MG63 (cell line): ENCODE measurements around the gene GNAO1. TPM values are rescaled to one million over a fixed set of nuclear protein-coding genes. Genes with fewer than 3 reads are reported as not detected.

Source experiments
- DNase-seq: peaks from one replicate; pipeline ENCODE4 v3.0.0-alpha.2; 2020
- H3K27me3 ChIP-seq: fragments of 250-450 bp; sonication (Bioruptor Pico); 2 replicates; pipeline ENCODE4 v1.5.1; 2020; ENCODE audit warnings: mild to moderate bottlenecking, moderate library complexity
- H3K36me3 ChIP-seq: fragments of 250-450 bp; sonication (Bioruptor Pico); 2 replicates; pipeline ENCODE4 v1.5.1; 2020; ENCODE audit warnings: mild to moderate bottlenecking, moderate library complexity
- H3K4me3 ChIP-seq: fragments of 250-450 bp; sonication (Bioruptor Pico); 2 replicates; pipeline ENCODE4 v1.5.1; 2020; ENCODE audit warnings: mild to moderate bottlenecking, moderate library complexity
- H3K9me3 ChIP-seq: fragments of 250-450 bp; sonication (Bioruptor Pico); 2 replicates; pipeline ENCODE4 v1.5.1; 2020; ENCODE audit warnings: mild to moderate bottlenecking, moderate library complexity
- total RNA-seq: library from RNA; depleted of rRNA; stranded (reverse); fragments of >200 nt; shearing (Covaris generic); gene quantifications from 2 replicates; pipeline ENCODE4 v1.2.3, GENCODE V29; 2014; ENCODE audit warnings: low replicate concordance

Gene GNAO1
- total RNA-seq, 1 experiment from 2014 or later: 0.92 TPM

DNA sequence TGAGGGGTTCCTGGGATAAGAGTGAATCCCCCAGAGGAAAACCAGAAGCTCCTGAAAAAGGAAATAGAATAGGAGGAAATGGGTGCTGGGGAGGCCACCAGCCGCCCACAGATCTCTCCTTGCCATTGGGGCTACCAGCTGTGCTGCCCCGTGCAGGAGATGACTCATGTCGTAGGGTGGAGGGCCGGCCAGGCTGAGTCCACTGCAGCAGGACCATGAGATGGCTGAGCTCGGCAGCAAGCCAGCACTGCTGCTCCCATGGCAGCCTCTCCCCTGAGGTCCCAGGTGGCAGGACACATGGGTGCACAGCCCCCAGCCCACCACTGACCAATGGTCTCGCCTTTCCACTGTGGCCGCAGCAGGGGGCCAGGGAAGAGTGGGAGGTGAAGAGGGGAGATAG lies 95.5 kb downstream of the GNAO1 start:
- H3K36me3 ChIP-seq: no peaks in the 10 kb centered on the region
- H3K4me3 ChIP-seq: no peak overlapping the region
- no peaks in the 10 kb centered on the region for H3K27me3 ChIP-seq
- H3K9me3 ChIP-seq: no peaks in the 10 kb centered on the region
- peak; percentile 78 for DNase-seq

DNA sequence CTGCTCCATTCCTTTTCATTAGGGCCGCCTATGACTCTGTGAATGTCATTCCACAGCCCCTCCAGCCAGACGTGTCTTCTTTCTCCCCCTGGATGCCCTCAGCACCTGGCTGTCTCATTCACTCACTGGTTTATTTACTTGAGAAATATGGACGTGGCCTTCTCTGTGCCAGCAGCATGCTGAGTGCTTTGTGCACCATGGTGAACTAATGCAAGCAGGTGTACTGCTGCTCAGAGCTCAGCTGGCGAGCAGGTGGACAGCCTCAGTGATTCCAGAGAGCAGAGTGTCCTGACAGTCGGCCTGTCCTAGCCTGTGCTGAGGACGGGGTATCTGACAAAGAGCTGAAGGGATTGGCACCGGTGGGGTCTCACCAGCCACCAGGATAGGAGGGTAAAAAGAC lies 96.7 kb downstream of the GNAO1 start:
- H3K36me3 ChIP-seq: no peaks in the 10 kb centered on the region
- no peak overlapping the region for H3K4me3 ChIP-seq
- H3K9me3 ChIP-seq: no peaks in the 10 kb centered on the region
- DNase-seq: no peak
- H3K27me3 ChIP-seq: no peaks in the 10 kb centered on the region

DNA sequence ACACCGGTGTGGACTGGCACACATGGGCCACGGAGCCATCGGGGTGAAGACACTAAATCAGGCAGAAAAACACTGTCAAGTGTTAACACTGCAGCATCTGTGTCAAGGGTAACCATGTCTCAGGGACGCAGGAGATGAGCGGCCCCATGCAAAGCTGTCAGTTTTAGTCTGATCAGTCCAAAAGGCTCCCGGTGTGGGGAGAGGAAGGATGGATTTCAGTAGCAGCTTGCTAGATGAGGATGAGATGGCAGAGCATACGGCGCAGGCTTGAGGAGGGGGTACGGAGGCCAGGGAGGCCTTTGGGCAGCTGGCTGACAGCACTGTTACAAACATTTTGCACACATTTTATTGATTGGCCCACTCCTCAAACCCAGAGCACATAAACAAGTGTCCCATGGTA lies 98.1 kb downstream of the GNAO1 start:
- no peaks in the 10 kb centered on the region for H3K36me3 ChIP-seq
- H3K9me3 ChIP-seq: no peaks in the 10 kb centered on the region
- H3K27me3 ChIP-seq: no peaks in the 10 kb centered on the region
- DNase-seq: no peak
- H3K4me3 ChIP-seq: no peak overlapping the region

DNA sequence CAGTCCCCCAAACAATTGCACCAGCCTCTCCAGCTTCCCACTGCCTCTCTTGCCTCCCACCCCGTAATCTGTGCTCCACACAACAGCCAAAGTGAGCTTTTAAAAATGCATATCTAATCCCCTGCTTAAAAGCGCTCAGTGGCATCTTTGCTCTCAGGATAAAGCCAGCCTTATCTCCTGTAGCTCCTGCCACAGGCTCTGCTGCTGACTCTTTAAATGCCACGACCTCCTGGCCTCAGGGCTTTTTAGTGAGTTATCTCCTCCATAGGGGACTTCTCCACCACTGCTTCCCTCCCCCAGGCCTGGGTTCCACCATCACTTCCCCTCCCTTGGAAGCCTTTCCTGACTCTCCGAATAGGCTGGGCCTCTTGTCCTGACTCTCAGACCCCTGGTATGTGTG lies 98.6 kb downstream of the GNAO1 start:
- no peaks in the 10 kb centered on the region for H3K9me3 ChIP-seq
- H3K27me3 ChIP-seq: no peaks in the 10 kb centered on the region
- H3K36me3 ChIP-seq: no peaks in the 10 kb centered on the region
- DNase-seq: no peak
- no peak overlapping the region for H3K4me3 ChIP-seq

DNA sequence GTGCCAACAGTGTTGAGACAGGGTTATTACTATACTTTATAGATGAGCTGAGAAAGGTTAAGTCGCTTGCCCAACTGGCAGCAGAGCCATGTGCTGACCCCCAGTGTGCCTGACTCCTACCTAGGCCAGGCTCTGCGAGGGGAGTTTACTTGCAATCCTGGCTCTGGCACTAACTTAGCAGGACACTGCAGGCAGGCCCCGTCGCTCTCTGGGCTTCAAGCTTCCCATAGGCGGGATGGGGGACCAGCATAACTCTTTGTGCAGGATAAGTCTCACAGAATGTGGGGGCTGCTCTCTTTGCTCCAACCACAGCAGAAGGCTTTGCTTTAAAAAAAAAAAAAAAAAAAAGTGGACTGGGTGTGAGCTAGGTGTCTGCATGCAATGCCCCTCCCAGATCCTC lies 102.7 kb downstream of the GNAO1 start:
- H3K27me3 ChIP-seq: no peaks in the 10 kb centered on the region
- H3K9me3 ChIP-seq: no peaks in the 10 kb centered on the region
- H3K4me3 ChIP-seq: no peak overlapping the region

DNA sequence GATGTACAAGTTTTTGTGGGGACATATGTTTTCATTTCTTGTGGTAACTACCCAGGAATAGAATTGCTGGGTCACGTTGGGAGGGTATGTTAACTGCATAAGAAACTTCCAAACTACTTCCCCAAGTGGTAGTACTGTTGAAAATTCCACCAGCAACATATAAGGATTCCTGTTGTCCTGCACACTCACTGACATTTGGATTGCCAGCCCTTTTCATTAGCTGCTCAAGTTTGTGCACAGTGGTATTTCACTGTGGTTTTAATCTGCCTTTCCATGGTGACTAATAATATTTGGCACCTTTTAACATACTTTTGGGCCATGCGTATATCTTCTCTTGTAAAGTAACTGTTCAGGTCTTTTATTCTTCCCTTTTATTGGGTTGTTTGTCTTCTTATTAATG lies 103.3 kb downstream of the GNAO1 start:
- Histone ChIP-seq H3K36me3 (no peaks in the 10 kb centered on the region), H3K4me3 (no peak overlapping the region), H3K27me3 (no peaks in the 10 kb centered on the region), H3K9me3 (no peaks in the 10 kb centered on the region)
- DNase-seq: peak; percentile 64

More for the DNA sequence above, 102.7 kb downstream of the GNAO1 start:
- H3K36me3 ChIP-seq: no peaks in the 10 kb centered on the region
- no peak for DNase-seq

DNA sequence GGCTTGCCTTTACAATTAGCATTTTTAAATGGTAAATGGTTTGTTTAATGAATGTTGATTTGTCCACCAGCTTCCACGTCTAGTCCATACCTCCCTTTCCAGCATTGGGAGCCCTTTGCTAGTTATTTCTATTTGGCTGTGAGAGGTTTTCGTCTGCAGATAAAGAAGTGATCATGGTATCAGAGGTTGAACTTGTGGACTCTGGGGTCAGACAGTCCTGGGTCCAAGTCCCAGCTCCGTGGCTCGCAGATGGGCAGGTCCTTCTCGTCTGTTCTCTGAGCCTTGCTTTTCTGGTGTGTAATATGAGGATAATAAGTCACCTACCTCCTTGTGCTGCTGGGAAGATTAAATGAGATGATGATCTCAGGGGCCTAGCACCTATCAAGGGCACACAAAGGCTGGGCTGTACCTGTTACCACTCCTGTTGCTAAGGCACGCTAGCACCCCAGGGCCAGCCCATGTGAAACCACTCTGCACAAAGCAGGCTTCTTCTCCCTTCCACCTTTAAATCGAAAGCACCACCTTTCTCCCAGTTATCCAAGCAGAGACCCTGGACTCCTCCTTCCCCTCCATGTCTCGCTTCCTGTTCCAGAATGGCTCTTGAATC lies 103.9 kb downstream of the GNAO1 start:
- Histone ChIP-seq H3K4me3 (no peak overlapping the region), H3K36me3 (no peaks in the 10 kb centered on the region), H3K27me3 (no peaks in the 10 kb centered on the region), H3K9me3 (no peaks in the 10 kb centered on the region)
- no peak for DNase-seq

DNA sequence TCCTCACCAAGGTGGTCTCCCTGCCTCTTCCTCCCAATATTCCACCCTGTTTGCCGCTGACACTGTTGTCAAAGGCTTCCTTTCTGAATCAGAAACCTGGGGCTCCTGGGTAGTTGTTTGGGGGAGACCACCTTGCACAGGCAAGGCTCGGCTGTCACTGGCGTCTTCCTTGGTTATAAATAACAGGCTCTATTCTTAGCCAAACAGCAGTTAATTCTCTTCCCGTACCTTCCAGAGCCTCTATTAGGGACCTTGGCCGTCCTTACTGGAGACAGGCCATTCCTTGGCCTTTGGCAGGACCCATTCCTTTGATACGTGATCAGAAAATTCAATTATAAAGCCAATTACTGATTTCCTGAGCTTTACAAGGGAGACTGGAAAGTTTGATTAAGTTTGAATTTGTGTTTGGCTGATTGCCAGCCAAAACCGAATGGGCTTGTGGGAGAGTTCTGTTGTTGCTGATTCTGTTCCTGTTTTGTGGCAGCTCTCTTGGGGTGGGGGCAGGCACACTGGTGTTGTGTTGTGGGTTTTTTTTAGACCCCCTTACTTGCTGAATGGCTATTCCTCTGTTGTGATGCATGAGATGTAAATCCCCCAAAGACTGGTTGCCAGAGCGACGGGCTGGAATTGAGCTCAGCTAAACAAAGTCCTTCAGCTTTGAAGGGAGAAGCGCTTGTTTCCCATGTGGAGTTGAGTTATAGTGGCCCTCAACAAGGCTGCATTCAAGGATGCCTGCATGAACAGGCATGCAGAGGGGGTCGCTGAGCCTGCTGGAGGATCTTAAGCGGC lies 104.6 kb downstream of the GNAO1 start:
- no peaks in the 10 kb centered on the region for H3K36me3 ChIP-seq
- H3K9me3 ChIP-seq: no peaks in the 10 kb centered on the region
- H3K4me3 ChIP-seq: no peak overlapping the region
- DNase-seq: no peak
- no peaks in the 10 kb centered on the region for H3K27me3 ChIP-seq

DNA sequence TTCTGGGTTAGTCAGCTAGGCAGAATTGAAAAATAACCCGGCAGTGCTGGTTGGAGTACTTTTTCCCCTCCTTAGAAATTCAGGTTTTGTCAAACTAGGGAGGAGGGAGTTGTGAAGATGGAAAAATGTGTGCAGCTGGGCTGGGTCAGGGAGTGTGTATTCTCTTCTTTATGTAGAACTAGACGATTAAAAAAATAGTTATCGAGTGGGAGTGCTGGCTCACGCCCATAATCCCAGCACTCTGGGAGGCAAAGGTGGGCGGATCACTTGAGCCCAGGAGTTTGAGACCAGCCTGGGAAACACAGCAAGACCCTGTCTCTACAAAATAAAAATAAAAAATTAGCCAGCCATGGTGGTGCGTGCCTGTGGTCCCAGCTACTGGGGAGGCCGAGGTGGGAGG lies 106.4 kb downstream of the GNAO1 start:
- no peaks in the 10 kb centered on the region for H3K36me3 ChIP-seq
- H3K4me3 ChIP-seq: no peak overlapping the region
- H3K9me3 ChIP-seq: no peaks in the 10 kb centered on the region
- H3K27me3 ChIP-seq: no peaks in the 10 kb centered on the region
- DNase-seq: no peak

DNA sequence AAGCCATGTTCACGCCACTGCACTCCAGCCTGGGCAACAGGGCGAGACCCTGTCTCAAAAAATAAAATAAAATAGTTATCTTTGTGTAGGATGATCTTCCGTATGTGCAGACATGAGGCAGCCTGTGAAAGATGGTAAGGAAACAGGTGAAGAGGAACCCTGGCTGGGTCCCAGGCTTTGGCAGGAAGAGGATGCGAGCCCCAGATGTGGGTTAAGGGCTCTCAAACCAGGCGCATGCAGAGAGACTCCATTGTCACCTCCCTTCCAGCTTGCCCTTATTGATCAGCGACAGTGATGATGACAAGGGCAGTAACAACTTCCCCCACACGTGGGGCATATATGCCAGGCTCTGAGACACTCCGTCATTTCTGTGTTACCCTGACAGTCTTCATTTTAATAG lies 106.8 kb downstream of the GNAO1 start:
- DNase-seq: no peak
- H3K4me3 ChIP-seq: no peak overlapping the region
- H3K36me3 ChIP-seq: no peaks in the 10 kb centered on the region
- H3K9me3 ChIP-seq: no peaks in the 10 kb centered on the region
- H3K27me3 ChIP-seq: no peaks in the 10 kb centered on the region; the same call in 1 of the 2 replicates

DNA sequence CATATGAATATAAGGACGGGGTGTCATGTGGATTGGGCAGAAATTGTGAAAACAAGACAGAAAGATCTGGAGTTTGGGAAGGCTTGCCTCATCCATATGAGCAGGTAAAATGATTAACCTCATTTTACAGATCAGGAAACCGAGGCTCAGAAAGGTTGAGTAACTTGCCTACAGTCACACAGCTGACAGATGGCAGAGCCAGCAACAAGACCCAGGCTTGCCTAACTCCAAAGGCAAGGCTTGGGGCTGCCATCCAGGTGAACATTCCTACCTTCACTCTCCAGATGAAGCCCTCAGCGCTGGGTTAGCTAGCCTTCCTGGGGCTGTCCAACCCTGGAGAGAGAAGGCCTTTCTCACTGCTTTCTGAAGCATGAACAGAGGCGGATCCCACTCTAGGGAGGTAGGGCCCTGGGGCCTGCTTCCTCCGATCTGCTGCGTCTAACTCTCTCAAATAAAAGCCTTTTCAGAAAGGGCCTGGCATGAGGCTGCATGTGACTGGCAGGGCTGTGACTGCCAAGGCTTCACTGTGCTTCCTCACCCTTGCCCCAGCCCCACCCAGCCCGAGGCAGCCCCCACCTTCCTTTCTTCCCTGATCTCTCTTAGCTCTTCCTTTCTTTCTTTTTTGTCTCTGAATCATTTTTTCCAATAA lies 107.8 kb downstream of the GNAO1 start:
- Histone ChIP-seq H3K9me3 (no peaks in the 10 kb centered on the region), H3K36me3 (no peaks in the 10 kb centered on the region), H3K27me3 (no peaks in the 10 kb centered on the region; the same call in 1 of the 2 replicates), H3K4me3 (no peak overlapping the region)
- DNase-seq: peak; percentile 44

DNA sequence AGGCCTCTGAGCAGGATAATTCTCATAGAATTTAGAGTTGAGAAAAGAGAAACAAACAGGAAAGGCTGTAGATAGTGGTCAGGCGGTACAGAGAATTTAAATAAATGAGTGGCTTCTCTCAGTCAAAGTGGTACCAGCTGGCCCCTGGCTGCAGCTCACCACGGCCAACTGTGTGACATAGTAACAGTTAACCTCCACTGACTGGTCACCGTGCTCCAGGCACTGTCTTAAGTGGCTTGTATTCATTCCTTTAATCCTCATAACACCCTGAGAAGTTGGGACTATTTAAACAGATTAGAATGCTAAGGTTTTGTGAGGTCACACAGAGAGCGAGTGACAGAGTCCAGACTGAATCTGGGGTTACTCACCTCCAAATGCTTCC lies 108.9 kb downstream of the GNAO1 start:
- Histone ChIP-seq H3K36me3 (no peaks in the 10 kb centered on the region), H3K4me3 (no peak overlapping the region), H3K27me3 (no peaks in the 10 kb centered on the region; the same call in 1 of the 2 replicates), H3K9me3 (no peaks in the 10 kb centered on the region)
- no peak for DNase-seq

DNA sequence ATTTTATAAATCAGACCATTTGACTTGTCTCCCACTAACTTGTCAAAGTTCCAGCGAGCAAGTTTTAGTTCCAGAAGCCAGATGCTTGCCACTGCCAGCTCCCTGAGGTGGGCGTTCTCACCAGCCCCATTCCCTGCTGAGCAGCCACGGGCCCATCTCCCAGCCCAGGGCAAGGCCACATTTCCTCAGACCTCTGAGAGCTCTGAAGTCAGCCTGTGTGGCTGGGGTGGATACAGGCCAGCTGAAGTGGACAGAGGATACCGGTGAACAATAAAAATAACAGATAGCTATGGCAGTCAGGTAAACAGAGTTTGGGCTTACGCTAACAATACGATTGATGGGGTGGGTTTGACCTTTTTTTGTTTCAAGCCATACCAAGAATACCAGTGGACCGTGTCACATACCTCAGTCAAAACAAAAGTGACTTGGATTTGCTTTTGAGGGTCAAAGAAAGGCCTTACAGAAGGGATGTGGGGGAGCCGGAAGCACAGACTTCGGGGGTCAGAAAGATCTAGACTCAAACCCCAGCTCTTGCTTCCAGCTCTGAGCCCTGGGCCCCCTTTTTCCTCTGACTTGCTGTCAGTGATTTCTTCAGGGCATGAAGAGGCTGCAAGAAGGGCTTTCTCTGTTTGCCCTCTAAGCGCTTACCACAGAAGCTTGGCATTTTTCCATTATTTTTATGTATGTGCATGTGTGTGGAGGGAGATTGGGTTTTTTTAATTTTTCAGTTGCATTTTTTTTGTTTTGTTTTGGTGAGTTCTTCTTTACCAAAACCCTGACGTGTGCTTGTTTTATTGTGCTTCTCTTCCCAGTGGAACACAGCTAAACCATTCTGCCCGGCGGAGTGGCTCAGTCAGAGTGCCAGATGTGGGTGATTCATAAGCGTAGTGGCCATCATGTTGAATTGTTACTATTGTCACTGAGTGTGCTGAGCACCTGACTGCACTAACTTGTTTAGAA lies 109.9 kb downstream of the GNAO1 start:
- Histone ChIP-seq H3K27me3 (no peaks in the 10 kb centered on the region; the same call in 1 of the 2 replicates), H3K4me3 (no peak overlapping the region), H3K9me3 (no peaks in the 10 kb centered on the region), H3K36me3 (no peaks in the 10 kb centered on the region)
- DNase-seq: peak; percentile 85

DNA sequence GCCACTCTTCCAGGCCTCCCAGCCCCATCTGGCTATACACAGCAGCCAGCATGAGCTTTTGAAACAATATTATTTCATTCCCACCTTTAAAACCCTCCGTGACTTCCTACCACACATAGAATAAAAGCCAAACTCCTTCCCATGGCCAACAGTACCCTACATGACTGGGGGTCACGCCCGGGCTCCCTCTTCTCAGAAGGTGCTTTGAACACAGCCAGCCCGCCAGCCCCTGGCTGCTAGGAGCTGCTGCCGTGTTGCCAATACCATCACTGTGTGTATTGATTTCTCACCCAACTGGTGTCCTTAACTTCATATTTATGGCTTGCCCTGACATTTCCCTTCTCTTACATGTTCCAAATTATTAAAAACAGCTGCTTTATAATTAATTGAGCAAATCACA lies 111.2 kb downstream of the GNAO1 start:
- Histone ChIP-seq H3K9me3 (no peaks in the 10 kb centered on the region), H3K27me3 (no peaks in the 10 kb centered on the region; the same call in 1 of the 2 replicates), H3K36me3 (no peaks in the 10 kb centered on the region), H3K4me3 (no peak overlapping the region)
- no peak for DNase-seq

DNA sequence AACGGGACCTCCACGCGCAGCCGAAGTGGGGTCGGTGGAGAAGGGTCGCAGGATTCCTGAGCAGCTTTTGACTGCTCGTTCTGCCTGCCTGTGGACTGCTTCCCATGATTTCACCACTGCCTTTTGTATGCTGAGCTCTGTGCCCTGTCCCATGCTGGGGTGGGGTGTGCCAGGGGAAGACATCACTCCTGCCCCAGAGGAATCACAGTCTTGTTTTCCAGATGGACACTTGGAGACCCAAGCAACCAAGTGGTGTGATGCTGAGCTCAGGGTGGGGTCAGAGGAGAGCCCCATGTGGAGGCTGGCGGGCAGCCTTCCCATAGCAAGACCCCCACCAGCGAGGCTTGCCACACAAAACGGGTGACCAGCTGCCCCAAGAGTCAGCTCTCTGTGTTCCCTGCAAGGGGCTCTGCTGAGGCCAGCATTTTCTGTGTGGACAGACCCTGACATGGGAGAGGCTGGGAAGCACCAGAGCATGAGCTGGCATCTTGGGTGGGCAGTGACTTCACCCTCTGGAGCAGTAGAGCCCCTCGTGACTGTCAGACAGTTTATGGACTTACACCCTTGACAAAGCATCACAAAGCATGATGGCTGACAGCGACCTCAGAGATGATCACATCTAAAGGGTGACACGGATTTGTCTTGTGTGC lies 111.9 kb downstream of the GNAO1 start:
- Histone ChIP-seq H3K9me3 (no peaks in the 10 kb centered on the region), H3K4me3 (no peak overlapping the region), H3K36me3 (no peaks in the 10 kb centered on the region), H3K27me3 (no peaks in the 10 kb centered on the region; the same call in 1 of the 2 replicates)
- no peak for DNase-seq

DNA sequence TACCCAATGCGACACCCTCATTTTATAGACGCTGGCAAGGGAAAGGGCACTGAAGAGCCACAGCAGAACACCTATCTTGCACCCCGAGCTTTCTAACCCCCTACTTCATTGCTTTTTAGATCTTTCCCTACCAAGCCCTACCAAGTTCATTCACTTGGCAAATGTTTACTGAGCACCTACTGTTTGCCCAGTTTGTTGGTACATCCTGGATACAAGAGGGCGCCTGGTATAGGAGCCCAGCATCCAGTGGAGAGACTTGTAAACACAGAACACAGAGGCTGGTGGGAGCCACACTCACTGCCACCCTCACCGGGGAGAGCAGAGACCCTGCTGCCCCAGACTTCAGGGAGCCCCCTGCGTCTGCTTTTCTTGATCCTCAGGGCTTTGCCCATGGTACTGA lies 112.6 kb downstream of the GNAO1 start:
- no peak for DNase-seq
- Histone ChIP-seq H3K9me3 (no peaks in the 10 kb centered on the region), H3K4me3 (no peak overlapping the region), H3K27me3 (no peaks in the 10 kb centered on the region; the same call in 1 of the 2 replicates), H3K36me3 (no peaks in the 10 kb centered on the region)
